Stimulated activated CD8-positive, alpha-beta memory T cell treated with anti-CD3 and anti-CD28 coated beads, Interleukin-12 subunit alpha, Interleukin-12 subunit beta, amount 100 ng/mL, for 24 hours (primary cell): Measurements from ENCODE around the gene PARD3B.

ENCODE experiments used
- DNase-seq: peaks from one replicate; pipeline ENCODE4 v3.0.0-alpha.2; 2020; ENCODE audit errors: extremely low read depth

Gene PARD3B

DNA sequence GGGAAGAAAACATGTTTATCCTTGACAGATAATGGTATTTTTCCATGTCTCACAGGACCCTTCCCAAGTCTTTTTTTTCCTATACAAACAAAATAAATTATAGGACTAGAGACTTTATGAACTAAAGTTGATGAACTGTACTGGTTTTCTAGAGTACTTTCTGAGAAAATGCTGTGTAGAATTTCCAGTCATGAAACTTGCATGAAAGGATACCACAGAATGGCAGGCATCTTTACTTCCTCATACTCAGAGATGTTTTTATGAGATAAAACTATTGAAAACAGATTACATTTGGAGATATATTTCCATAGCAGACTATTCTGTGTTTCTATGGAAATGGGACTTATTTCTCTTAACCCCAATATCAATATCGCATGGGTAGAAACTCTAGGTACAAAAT is 403.5 kb downstream of the PARD3B start:
- no peak for DNase-seq

DNA sequence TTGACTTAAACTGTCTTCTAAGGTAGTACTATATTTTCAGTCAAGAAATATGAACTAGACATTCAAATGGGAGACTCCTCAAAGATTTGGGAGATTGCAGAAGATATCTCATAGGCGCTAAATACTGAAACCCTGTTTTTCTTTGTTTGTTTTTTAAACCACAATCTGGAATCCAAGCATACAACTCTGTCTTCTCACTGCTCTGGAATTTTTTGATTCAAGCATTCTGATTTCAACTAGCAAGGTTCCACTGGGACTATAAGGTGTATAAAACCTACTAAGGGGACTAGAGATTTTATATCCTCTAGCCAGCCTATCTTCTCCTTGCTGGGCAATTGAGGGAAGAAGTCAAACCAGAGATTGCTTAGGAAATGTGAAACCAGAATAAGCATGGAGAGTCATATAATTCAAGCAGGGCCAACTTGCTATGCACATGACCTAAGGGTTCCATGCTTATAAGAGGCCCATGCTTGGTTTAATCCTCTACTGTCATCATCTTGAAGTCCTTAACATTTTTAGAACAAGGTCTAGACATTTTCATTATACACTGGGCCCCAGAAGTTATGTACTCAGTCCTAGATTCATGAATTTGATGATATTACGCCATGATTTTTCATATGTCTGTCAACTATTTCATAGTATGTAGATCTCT is 405.5 kb downstream of the PARD3B start:
- DNase-seq, result no peak

- no peak for DNase-seq
Observed at GRCh38 chr2:204958371-204958770, 413.1 kb downstream of the PARD3B start.

DNA sequence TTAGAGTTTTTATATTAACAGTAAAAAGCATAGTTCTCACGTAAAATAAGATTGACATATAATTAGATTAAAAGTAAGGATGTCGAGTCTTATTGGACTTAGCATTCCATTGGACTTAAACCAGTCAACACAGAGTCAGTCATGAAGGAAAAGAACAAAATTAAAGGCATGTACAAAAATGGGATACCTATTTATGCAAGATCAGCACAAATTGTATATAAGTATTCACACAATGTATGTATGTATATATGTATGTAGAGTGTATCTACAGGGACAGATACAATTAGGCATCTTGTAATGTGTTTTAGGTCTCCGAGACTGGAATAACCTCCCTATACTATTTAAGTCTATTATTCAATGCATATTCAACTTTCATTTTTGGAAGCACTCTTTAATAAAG is 419.1 kb downstream of the PARD3B start:
- DNase-seq, result no peak

GRCh38 chr2:204966245-204966644 is 421.0 kb downstream of the PARD3B start:
- no peak for DNase-seq

DNA sequence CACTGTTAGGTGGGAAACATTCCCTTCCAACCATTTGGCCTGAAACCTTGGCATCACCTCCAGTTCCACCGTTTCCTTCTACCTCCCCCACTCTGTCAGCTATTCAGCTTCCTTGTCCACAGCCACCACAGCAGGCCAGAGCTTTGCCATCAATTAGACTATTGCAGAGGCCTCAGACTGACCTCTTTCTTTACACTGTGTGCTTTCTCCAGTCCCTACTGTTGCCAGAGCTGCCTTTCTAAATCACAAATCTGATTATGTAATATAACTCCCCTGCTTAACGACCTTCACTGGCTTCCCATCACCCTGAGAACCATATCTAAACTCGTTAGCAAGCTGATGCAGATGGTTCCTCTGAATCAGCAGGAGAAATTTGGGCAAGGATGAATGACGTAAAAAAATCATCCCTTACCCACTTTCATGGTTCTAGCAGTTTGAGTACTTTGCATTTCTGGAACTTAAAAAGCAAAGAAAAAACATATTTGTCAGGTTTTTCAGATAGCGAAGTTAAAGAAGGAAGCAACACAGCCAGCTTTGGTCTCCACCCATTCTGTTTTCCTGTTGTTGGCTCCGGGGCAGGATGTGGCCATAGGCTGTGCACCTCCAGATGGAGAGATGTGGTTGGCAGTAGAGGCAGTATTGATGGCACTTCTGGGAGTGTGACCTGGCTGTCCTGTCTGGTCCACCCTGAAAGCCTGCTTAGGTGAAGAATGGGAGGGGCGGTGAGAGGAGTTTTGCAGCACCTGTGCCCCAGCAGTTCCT is 422.1 kb downstream of the PARD3B start:
- no peak for DNase-seq

DNA sequence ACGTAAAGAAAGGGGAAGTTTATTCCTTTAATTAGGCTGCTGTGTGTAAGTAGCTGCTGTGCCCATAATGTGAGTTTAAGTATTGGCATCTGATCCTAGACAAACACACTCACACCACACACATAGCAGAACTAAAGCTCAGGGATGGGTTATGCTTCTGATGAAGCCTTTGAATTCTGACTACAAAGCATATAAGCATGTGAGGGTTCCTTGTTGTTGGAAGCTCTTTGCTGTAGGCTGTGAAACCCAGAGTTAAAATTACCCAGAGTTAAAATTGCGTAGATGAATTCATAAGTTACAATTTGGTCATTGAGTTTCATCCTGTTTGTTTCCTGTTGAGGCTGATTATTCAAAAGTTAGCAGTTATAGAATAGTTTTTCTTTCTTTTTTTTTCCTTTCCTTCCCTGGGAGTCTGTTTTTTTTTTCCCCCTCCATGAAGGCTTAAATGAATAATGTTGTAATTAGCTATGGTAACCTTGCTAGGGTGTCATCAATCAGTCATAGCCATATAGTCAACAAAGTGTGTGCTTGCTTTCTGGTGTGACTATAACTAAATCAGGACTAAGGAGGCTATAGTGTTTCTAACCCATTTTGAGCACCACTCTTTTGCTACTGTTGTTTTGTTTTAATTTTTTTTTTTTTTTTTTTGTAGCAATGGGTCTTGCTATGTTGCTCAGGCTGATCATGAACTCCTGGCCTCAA is 426.1 kb downstream of the PARD3B start:
- DNase-seq, result no peak

- DNase-seq, result no peak
Observed at GRCh38 chr2:204972161-204972560, 426.9 kb downstream of the PARD3B start.

- DNase-seq, result no peak
Observed at GRCh38 chr2:204972606-204973336, 427.5 kb downstream of the PARD3B start.

DNA sequence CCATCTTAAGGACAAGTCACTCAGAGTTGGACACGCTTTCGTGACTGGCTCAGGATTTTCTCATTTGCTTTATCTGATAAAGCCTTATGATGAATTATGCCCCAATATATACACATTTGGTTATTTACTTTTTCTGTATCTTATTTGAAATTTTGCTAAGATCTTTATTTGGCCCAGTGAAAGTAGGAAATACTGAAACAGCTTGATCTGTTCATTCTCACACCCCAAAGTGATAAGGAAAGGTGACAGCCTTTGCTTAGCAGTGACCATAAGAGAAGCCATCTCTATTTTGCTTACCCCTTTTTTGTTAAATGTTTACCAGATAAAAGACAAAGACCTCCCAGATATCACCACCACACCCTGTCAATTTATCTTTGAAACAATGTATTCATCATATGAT is 428.3 kb downstream of the PARD3B start:
- DNase-seq, result no peak

DNA sequence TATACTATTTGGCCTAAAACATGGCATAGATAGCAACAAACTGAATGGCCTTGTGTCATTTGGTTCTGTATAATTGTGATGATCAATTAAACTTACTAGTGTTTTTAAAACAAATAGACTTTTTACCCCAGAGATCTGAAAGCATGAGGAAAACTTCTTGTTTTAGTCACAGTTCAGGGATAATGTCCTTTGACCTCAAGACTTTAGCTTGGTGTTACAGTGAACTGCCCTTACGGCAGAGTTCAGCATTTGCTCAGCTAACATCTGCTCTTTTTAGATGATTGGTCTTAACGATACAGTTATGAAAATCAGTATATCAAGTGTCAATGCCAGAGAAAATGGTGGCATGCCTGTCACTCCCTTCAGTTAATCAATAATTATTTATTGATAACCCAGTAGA is 429.2 kb downstream of the PARD3B start:
- DNase-seq, result no peak

DNA sequence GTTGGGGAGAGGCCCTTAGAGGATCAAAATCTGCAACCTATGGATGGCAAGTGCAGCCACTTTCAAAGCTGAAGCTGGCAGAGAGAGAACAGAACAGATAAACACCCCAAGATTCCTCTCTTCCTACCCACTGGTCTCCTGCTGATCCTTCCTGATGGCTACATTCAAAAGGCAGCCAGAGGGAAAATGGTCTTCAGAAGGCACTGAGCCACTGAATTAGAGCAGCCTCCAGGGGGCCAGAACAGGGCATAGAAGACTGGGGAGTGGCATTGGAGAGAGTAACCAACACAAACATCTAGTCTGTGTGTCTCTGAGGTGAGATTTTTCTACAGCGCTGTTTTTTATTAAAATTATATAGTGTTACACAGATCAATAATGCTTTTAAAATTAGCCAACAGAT is 432.6 kb downstream of the PARD3B start:
- DNase-seq, result no peak

GRCh38 chr2:204982303-204982702 is 437.0 kb downstream of the PARD3B start:
- DNase-seq, result no peak

DNA sequence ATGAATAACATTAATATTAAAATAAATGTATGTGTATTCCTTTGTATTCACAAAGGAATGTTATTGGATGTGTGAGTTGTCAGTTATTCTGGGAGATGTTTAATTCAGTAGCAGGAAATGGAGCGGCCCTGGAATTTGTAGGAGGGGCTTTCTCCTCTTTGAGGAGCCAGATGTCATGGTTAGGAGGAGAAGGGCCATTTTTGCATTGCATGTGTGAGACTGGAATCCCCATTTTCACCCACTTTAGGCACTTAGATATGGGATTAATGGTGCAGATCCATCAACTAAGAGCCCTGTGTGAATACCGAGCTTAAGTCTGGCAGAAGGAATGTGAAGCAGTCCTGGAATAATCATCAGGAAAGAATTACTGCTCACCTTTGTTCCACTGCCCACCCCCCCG is 439.2 kb downstream of the PARD3B start:
- DNase-seq, result no peak

DNA sequence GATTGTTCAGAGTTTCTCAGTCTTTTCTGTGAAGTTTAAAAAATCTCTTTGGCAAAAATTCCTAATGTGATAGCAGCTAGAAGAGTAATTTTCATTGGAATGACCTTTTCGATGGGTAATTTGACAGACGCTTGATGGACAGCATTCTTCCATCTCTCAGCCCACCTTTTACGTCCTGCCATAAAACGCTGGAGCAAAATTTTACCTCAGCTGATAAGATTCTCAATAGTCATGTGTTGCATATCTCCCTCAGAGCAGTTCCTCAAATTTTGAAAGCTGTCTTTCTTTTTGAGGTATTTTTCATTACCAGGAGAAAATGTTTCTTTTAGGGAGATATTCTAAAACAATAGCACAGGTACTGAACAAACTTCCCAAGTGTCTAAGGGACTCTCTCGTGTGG is 441.4 kb downstream of the PARD3B start:
- no peak for DNase-seq

GRCh38 chr2:204988836-204989235 is 443.6 kb downstream of the PARD3B start:
- DNase-seq, result no peak

GRCh38 chr2:204989877-204990276 is 444.6 kb downstream of the PARD3B start:
- DNase-seq, result no peak

- DNase-seq, result no peak
Observed at GRCh38 chr2:205001300-205001966, 456.2 kb downstream of the PARD3B start.

DNA sequence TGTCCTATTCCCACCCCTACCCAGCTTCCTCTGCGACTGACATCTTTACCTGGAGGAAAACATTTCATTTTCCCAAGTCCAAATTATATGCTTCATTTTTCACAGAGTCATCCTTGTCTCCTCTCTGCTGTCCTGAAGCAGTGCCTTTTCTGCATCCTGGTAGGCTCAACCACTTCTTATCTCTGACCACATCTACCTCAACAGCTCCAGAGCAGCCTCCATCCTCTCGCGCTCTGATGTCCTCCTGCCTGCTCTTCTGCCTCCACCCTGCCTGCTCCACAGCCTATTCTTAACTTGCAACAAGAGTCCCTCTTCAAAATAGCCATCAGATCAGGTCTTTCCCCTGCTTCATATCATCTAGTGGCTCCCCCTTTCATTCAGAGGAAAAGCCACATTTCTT is 457.1 kb downstream of the PARD3B start:
- DNase-seq, result no peak

DNA sequence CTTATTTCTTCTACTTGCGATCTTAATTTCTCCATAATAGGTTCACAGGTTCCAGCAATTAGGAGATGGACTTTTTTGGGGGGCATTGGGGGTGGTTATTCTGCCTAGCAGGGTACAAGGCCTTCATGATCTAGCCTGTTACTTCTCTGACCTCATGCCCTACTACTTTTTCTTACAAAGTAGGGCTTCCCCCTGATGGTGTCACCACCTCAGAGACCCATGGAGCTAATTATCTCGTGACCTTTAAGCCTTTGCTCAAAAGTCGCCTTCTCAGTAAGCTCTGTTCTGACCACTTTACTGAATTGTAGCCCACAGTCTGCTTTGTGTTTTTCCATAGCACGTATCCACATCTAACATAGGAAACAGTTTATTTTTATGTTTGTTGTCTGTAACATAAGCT is 458.0 kb downstream of the PARD3B start:
- DNase-seq, result no peak

DNA sequence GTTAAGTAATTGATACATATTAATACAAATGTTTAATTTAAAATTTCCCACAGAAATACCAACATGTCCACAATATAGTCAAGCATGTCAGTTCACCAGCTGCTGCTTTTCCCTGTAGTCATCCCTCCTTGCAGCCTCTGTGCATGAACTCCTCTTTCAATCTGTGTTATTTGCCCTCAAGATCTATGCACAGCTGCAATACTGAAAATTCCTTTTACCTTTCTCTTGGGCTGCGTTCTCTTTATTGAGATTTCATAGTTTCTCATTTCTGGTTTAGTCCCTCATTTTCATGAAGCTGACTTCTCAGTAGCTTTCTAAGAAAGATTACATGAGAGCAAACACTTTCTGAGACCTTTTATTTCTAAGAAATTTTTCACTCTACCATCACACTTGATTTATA is 464.9 kb downstream of the PARD3B start:
- DNase-seq, result no peak

- no peak for DNase-seq
Observed at GRCh38 chr2:205011031-205011430, 465.8 kb downstream of the PARD3B start.
